MM.1S (cell line): ENCODE results near the gene RXRA.

ENCODE experiments used
- DNase-seq: peaks from one replicate; pipeline ENCODE4 v3.0.0-alpha.2; 2015
- H2AFZ ChIP-seq: fragments of 300-600 bp; sonication (generic); 2 replicates; pipeline ENCODE4 v1.6.0; 2016; ENCODE audit warnings: antibody characterized with exemption, low read length
- H3F3A ChIP-seq: fragments of 300-600 bp; sonication (generic); 2 replicates; pipeline ENCODE4 v1.6.1; 2016; ENCODE audit warnings: mild to moderate bottlenecking, antibody characterized with exemption, low read length, moderate library complexity, mixed read lengths; ENCODE audit not compliant: insufficient read depth
- H3K27ac ChIP-seq: fragments of 300-600 bp; sonication (generic); 2 replicates; pipeline ENCODE4 v1.5.1; 2016; ENCODE audit warnings: mild to moderate bottlenecking, low read length
- H3K27me3 ChIP-seq: fragments of 300-600 bp; sonication (generic); replicated peaks from 2 replicates; pipeline ENCODE4 v1.6.0; 2016; ENCODE audit warnings: low read length; ENCODE audit not compliant: insufficient read depth
- H3K36me3 ChIP-seq: fragments of 300-600 bp; sonication (generic); replicated peaks from 2 replicates; pipeline ENCODE4 v1.6.1; 2016; ENCODE audit warnings: mild to moderate bottlenecking, low read length, mixed read lengths; ENCODE audit not compliant: insufficient read depth
- H3K4me1 ChIP-seq: fragments of 300-600 bp; sonication (generic); 2 replicates; pipeline ENCODE4 v1.6.1; 2016; ENCODE audit warnings: low read length, mixed read lengths
- H3K4me2 ChIP-seq: fragments of 300-600 bp; sonication (generic); 2 replicates; pipeline ENCODE4 v1.6.0; 2016; ENCODE audit warnings: low read depth, low read length
- H3K4me3 ChIP-seq: fragments of 300-600 bp; sonication (generic); 2 replicates; pipeline ENCODE4 v1.5.1; 2016; ENCODE audit warnings: low read length, mixed read lengths
- H3K79me2 ChIP-seq: fragments of 300-600 bp; sonication (generic); 2 replicates; pipeline ENCODE4 v1.6.1; 2016; ENCODE audit warnings: mixed run types, low read length, mixed read lengths
- H3K9ac ChIP-seq: fragments of 300-600 bp; sonication (generic); 2 replicates; pipeline ENCODE4 v1.6.1; 2016; ENCODE audit warnings: low read length, mixed read lengths
- H3K9me2 ChIP-seq: fragments of 300-600 bp; sonication (generic); replicated peaks from 2 replicates; pipeline ENCODE4 v1.6.1; 2016; ENCODE audit warnings: mild to moderate bottlenecking, low read length, mixed read lengths; ENCODE audit not compliant: insufficient read depth
- H3K9me3 ChIP-seq: fragments of 300-600 bp; sonication (generic); replicated peaks from 2 replicates; pipeline ENCODE4 v1.6.1; 2016; ENCODE audit warnings: mild to moderate bottlenecking, low read length, mixed read lengths; ENCODE audit not compliant: insufficient read depth
- H4K20me1 ChIP-seq: fragments of 300-600 bp; sonication (generic); 2 replicates; pipeline ENCODE4 v1.6.1; 2016; ENCODE audit warnings: mild to moderate bottlenecking, low read length, moderate library complexity, mixed read lengths; ENCODE audit not compliant: insufficient read depth
- EZH2 ChIP-seq: fragments of 300-600 bp; sonication (generic); optimal IDR thresholded peaks from 2 replicates; pipeline ENCODE3; 2017; ENCODE audit warnings: low read depth, mild to moderate bottlenecking, antibody characterized with exemption, low read length, mixed read lengths
- EZH2phosphoT487 ChIP-seq: fragments of 300-600 bp; sonication (generic); IDR thresholded peaks from 2 replicates; pipeline ENCODE4 v1.6.1; 2018; ENCODE audit warnings: antibody characterized with exemption, low read length
- TF ChIP-seq, protein P1 (sequence below): fragments of 300-600 bp; sonication (generic); IDR thresholded peaks from 2 replicates; pipeline ENCODE4 v1.5.1; 2016; ENCODE audit warnings: antibody characterized with exemption, low read length, mixed read lengths

The RXRA gene

DNA sequence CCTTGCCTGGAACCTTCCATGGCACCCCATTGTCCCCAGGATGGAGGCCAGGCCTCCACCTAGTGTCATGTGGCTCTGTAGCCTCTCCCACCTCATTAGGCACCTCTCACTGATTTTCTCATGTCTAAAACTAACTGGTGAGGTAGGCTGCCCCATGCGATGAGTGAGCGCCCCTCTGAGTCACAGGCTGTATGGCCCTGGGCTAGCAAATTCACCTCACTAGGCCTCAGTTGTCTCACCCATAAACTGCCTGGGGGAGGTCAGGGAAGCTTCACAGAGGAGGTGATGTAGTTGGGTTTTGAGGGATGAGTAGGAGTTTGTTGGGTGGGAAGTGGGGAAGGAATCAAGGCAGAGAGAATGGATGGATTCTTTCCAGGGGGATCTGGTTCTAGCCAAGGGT lies 8.8 kb downstream of the RXRA start:
- H3K4me1 ChIP-seq = no peaks in the 10 kb centered on the region
- H3F3A ChIP-seq = no peaks in the 10 kb centered on the region
- no peak overlapping the region for H2AFZ ChIP-seq
- H3K27ac ChIP-seq = no peak overlapping the region
- peaks cover 3% of the 10 kb centered on the region; the same call in 1 of the 2 replicates for H4K20me1 ChIP-seq
- H3K4me2 ChIP-seq = no peak overlapping the region
- TF ChIP-seq, protein P1, sequence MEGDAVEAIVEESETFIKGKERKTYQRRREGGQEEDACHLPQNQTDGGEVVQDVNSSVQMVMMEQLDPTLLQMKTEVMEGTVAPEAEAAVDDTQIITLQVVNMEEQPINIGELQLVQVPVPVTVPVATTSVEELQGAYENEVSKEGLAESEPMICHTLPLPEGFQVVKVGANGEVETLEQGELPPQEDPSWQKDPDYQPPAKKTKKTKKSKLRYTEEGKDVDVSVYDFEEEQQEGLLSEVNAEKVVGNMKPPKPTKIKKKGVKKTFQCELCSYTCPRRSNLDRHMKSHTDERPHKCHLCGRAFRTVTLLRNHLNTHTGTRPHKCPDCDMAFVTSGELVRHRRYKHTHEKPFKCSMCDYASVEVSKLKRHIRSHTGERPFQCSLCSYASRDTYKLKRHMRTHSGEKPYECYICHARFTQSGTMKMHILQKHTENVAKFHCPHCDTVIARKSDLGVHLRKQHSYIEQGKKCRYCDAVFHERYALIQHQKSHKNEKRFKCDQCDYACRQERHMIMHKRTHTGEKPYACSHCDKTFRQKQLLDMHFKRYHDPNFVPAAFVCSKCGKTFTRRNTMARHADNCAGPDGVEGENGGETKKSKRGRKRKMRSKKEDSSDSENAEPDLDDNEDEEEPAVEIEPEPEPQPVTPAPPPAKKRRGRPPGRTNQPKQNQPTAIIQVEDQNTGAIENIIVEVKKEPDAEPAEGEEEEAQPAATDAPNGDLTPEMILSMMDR = no peak
- TF ChIP-seq EZH2 = no peak
- TF ChIP-seq EZH2phosphoT487 = no peak
- no peaks in the 10 kb centered on the region for H3K9me3 ChIP-seq
- H3K9me2 ChIP-seq = no peaks in the 10 kb centered on the region
- peaks cover 32% of the 10 kb centered on the region for H3K79me2 ChIP-seq
- DNase-seq = no peak
- no peaks in the 10 kb centered on the region for H3K36me3 ChIP-seq
- no peak overlapping the region for H3K4me3 ChIP-seq
- H3K9ac ChIP-seq = no peak overlapping the region
- H3K27me3 ChIP-seq = no peaks in the 10 kb centered on the region

DNA sequence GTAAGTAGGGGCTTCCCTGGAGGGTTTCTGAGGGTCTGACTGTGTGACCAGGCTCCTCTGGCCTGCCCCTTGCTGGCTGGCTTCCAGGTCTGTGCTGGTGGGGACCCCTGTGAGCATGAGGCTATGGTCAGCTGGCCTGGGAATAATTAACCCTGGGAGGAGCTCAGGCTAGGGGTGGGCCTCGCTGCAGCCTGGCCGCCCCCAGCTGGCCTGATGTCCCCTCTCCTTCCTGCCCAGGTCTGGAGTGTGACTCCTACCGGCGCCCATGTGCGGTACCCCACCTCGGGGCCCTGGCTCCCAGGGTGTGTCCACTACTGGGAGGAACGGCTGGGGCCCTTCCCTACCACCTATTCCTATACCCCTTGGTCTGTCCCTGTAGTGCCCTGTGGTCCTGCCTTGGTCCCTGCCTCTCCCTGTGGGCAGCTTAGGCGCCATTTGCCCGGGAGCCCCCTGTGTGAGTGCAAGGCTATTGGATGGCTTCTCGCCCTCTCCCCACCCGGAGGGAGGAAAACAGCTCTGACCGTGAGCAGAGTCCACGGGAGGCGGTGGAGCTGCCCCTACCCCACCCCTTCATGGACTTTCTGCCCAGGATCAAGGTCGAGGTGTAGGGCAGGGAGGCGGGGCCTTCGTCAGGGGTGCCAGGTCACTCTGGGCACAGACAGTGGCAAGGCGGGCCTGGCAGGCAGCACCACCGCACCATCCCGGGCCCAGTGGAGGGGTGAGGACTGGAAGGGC lies 9.4 kb downstream of the RXRA start:
- H3K79me2 ChIP-seq = peaks cover 26% of the 10 kb centered on the region
- TF ChIP-seq, protein P1 = no peak
- H3K27me3 ChIP-seq = no peaks in the 10 kb centered on the region
- H3K9ac ChIP-seq = no peak overlapping the region
- DNase-seq = no peak
- no peaks in the 10 kb centered on the region for H3K36me3 ChIP-seq
- H3K4me2 ChIP-seq = no peak overlapping the region
- no peaks in the 10 kb centered on the region for H3K4me1 ChIP-seq
- H2AFZ ChIP-seq = no peak overlapping the region
- H4K20me1 ChIP-seq = peaks cover 3% of the 10 kb centered on the region; the same call in 1 of the 2 replicates
- no peaks in the 10 kb centered on the region for H3K9me3 ChIP-seq
- H3K27ac ChIP-seq = no peak overlapping the region
- no peaks in the 10 kb centered on the region for H3K9me2 ChIP-seq
- H3F3A ChIP-seq = no peaks in the 10 kb centered on the region
- H3K4me3 ChIP-seq = no peak overlapping the region

DNA sequence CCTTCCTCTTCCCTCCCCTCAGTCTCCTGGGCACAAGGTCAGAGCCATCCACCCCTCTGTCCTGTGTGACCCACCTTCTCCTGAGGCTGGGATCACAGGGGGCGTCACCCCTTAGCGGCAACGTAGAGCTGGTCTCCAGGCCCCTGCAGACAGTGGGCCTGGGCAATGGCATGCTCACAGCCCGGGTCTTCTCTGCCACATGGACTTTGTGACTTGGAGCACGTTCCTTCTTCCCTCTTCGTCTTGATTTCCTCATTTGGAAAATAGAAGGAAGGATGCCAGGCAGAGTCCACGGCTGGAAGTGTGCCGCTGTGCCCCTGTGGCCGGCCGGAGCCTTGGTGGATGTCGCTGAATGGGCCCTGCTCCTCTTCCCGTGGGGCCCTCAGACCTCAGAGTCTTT lies 10.0 kb downstream of the RXRA start:
- Histone ChIP-seq H3K9ac (no peak overlapping the region), H3K9me2 (no peaks in the 10 kb centered on the region), H3K27me3 (no peaks in the 10 kb centered on the region), H3K4me2 (no peak overlapping the region), H3K4me3 (no peak overlapping the region), H4K20me1 (peaks cover 3% of the 10 kb centered on the region; the same call in 1 of the 2 replicates), H3K4me1 (no peaks in the 10 kb centered on the region), H3K79me2 (peaks cover 21% of the 10 kb centered on the region), H3K9me3 (no peaks in the 10 kb centered on the region), H3K36me3 (no peaks in the 10 kb centered on the region), H3K27ac (no peak overlapping the region), H2AFZ (no peak overlapping the region), H3F3A (no peaks in the 10 kb centered on the region)
- TF ChIP-seq, protein P1 = no peak
- TF ChIP-seq EZH2 = no peak
- DNase-seq = no peak
